Ovary (tissue), 3 donors: ENCODE data around the gene FBXO38.

Source experiments
- CTCF ChIP-seq, 3 donors: fragments of 450-650 bp in 2 of 3; fragments of 200-600 bp in 1 of 3; IDR thresholded peaks; one replicate each; pipeline versions ENCODE4 v1.5.1 to v1.8.0; 2016 to 2022; ENCODE audit warnings: antibody characterized with exemption in 3 of 3, mild to moderate bottlenecking in 1 of 3
- EP300 ChIP-seq: sonication (generic); formaldehyde crosslinking; IDR thresholded peaks from one replicate; pipeline ENCODE4 v1.6.1; 2017; ENCODE audit warnings: antibody characterized with exemption
- POLR2A ChIP-seq: fragments of 450-650 bp; IDR thresholded peaks from one replicate; pipeline ENCODE4 v1.6.1; 2017; ENCODE audit warnings: antibody characterized with exemption, mild to moderate bottlenecking, moderate library complexity
- donor health status: DM: no; HTN: no; CAD: no.

GRCh38 chr5:148416921-148417320 lies 33.2 kb downstream of the FBXO38 start:
- TF ChIP-seq CTCF (IDR thresholded peaks at IDR 0.05) = no peak
- TF ChIP-seq POLR2A = no peak
- no peak for TF ChIP-seq EP300
